NCI-H1436 treated with DMSO at 0.1 percent for 48 hours (cell line): ENCODE data around the gene DAPK2.
"Not testable (repeated sequence)": the region's sequence is repeated elsewhere in the genome, so short reads cannot be mapped to it uniquely, and the experiment has no call there.

Experiments used
- DNase-seq: peaks from one replicate; lab custom pipeline; 2025; lab: John Stamatoyannopoulos, UW

The DAPK2 gene

GRCh38 chr15:63973212-63974009 lies 72.9 kb downstream of the DAPK2 start:
- DNase-seq: no peak

- no peak for DNase-seq
These were observed 73.5 kb downstream of the DAPK2 start for GRCh38 chr15:63972801-63973200.

GRCh38 chr15:63971904-63972303 lies 74.4 kb downstream of the DAPK2 start:
- DNase-seq: no peak

GRCh38 chr15:63971427-63971805 lies 74.9 kb downstream of the DAPK2 start:
- no peak for DNase-seq

GRCh38 chr15:63970621-63971426 lies 75.5 kb downstream of the DAPK2 start:
- no peak for DNase-seq

GRCh38 chr15:63969652-63970421 lies 76.4 kb downstream of the DAPK2 start:
- DNase-seq: no peak

GRCh38 chr15:63968700-63969099 lies 77.6 kb downstream of the DAPK2 start:
- no peak for DNase-seq

- no peak for DNase-seq
These were observed 78.2 kb downstream of the DAPK2 start for GRCh38 chr15:63968122-63968524.

GRCh38 chr15:63967616-63968015 lies 78.7 kb downstream of the DAPK2 start:
- no peak for DNase-seq

- not testable (repeated sequence) for DNase-seq
These were observed 83.2 kb downstream of the DAPK2 start for GRCh38 chr15:63962947-63963721.

- no peak for DNase-seq
These were observed 92.8 kb downstream of the DAPK2 start for GRCh38 chr15:63953524-63953923.

GRCh38 chr15:63950911-63951481 lies 95.3 kb downstream of the DAPK2 start:
- no peak for DNase-seq

GRCh38 chr15:63948971-63949370 lies 97.3 kb downstream of the DAPK2 start:
- DNase-seq: no peak

- DNase-seq: no peak
These were observed 97.8 kb downstream of the DAPK2 start for GRCh38 chr15:63948436-63948835.

- DNase-seq: no peak
These were observed 99.1 kb downstream of the DAPK2 start for GRCh38 chr15:63947228-63947627.

GRCh38 chr15:63946524-63947065 lies 99.7 kb downstream of the DAPK2 start:
- DNase-seq: no peak

GRCh38 chr15:63945838-63946298 lies 100.4 kb downstream of the DAPK2 start:
- DNase-seq: no peak

- no peak for DNase-seq
These were observed 101.1 kb downstream of the DAPK2 start for GRCh38 chr15:63945007-63945788.

- no peak for DNase-seq
These were observed 101.7 kb downstream of the DAPK2 start for GRCh38 chr15:63944681-63944955.
